SK-N-SH (cell line): ENCODE measurements around the gene ADIPOR2. TPM values are rescaled to one million over a fixed set of nuclear protein-coding genes. Genes with fewer than 3 reads are reported as not detected.

Experiments used
- CTCF ChIA-PET: fragments of 300-600, 350-600 bp; formaldehyde crosslinking; extraction: SDS; loops from one replicate; lab custom pipeline; 2021; lab: Yijun Ruan, JAX
- POLR2A ChIA-PET: fragments of 350-600 bp; sonication (Branson Sonifier 250); formaldehyde crosslinking; extraction: SDS; loops from one replicate; lab custom pipeline; 2020; ENCODE audit warnings: antibody characterized with exemption, inconsistent platforms; lab: Yijun Ruan, JAX
- DNase-seq: peaks from one replicate; pipeline ENCODE4 v3.0.0; 2012
- H2AFZ ChIP-seq: fragments of 200-600 bp; sonication (generic); 2 replicates; pipeline ENCODE4 v1.8.1; 2016; ENCODE audit warnings: antibody characterized with exemption, mild to moderate bottlenecking, low read depth
- H3F3A ChIP-seq: fragments of 200-600 bp; sonication (generic); replicated peaks from 2 replicates; pipeline ENCODE3; 2016; ENCODE audit warnings: antibody characterized with exemption, mild to moderate bottlenecking; ENCODE audit not compliant: insufficient read depth
- H3K27ac ChIP-seq, 2 experiments: fragments of 200-500 bp in 1 of 2; fragments of 200-600 bp in 1 of 2; sonication (Bioruptor generic) in 1 of 2; sonication (generic), shearing (Covaris generic) in 1 of 2; 2 replicates each; pipeline versions ENCODE4 v1.5.1 to v1.6.1; 2014 to 2016; ENCODE audit warnings: low read depth in 2 of 2, inconsistent platforms in 1 of 2, low read length in 1 of 2, mild to moderate bottlenecking in 1 of 2, mixed read lengths in 1 of 2
- H3K27me3 ChIP-seq: fragments of 200-600 bp; sonication (generic), shearing (Covaris generic); 2 replicates; pipeline ENCODE4 v1.6.1; 2016; ENCODE audit warnings: mixed run types; ENCODE audit not compliant: insufficient read depth
- H3K36me3 ChIP-seq, 2 experiments: fragments of 200-500 bp in 1 of 2; fragments of 200-600 bp in 1 of 2; sonication (Bioruptor generic) in 1 of 2; sonication (generic) in 1 of 2; replicated peaks in 1 of 2; 2 replicates each; pipeline versions ENCODE3 to v1.5.1; 2014 to 2016; ENCODE audit warnings: low read length in 1 of 2, mild to moderate bottlenecking in 1 of 2; ENCODE audit not compliant: insufficient read depth in 2 of 2, control insufficient read depth in 1 of 2
- H3K4me1 ChIP-seq, 2 experiments: fragments of 200-500 bp in 1 of 2; fragments of 200-600 bp in 1 of 2; sonication (Bioruptor generic) in 1 of 2; sonication (generic), shearing (Covaris generic) in 1 of 2; 2 replicates each; pipeline versions ENCODE4 v1.5.1 to v1.6.1; 2014 to 2016; ENCODE audit warnings: low read depth in 1 of 2, low read length in 1 of 2, mixed run types in 1 of 2; ENCODE audit not compliant: insufficient read depth in 2 of 2, control insufficient read depth in 1 of 2
- H3K4me2 ChIP-seq: fragments of 200-600 bp; sonication (generic), shearing (Covaris generic); 2 replicates; pipeline ENCODE4 v1.6.1; 2017; ENCODE audit warnings: mixed run types
- H3K4me3 ChIP-seq, 2 experiments: fragments of 200-500 bp in 1 of 2; fragments of 200-600 bp in 1 of 2; sonication (Bioruptor generic) in 1 of 2; sonication (generic), shearing (Covaris generic) in 1 of 2; 2 replicates each; pipeline versions ENCODE4 v1.5.1 to v1.8.1; 2014 to 2016; ENCODE audit warnings: low read depth in 2 of 2, inconsistent platforms in 1 of 2, low read length in 1 of 2, mild to moderate bottlenecking in 1 of 2, mixed read lengths in 1 of 2, moderate library complexity in 1 of 2
- H3K79me2 ChIP-seq: fragments of 200-600 bp; sonication (generic); 2 replicates; pipeline ENCODE4 v1.8.1; 2017; ENCODE audit warnings: mild to moderate bottlenecking; ENCODE audit not compliant: insufficient read depth
- H3K9ac ChIP-seq: fragments of 200-600 bp; sonication (generic); 2 replicates; pipeline ENCODE4 v1.6.1; 2017; ENCODE audit warnings: mixed run types
- H3K9me2 ChIP-seq: fragments of 200-600 bp; sonication (generic); 2 replicates; pipeline ENCODE4 v1.6.1; 2017; ENCODE audit warnings: mixed run types
- H3K9me3 ChIP-seq: fragments of 200-600 bp; sonication (generic); 2 replicates; pipeline ENCODE4 v1.6.1; 2017; ENCODE audit warnings: mixed run types, mild to moderate bottlenecking, moderate library complexity
- H4K20me1 ChIP-seq: fragments of 200-600 bp; sonication (generic); 2 replicates; pipeline ENCODE4 v1.6.1; 2017; ENCODE audit warnings: mild to moderate bottlenecking, mixed run types; ENCODE audit not compliant: insufficient read depth
- CHD2 ChIP-seq: fragments of 150-350 bp; IDR thresholded peaks from 2 replicates; pipeline ENCODE4 v1.6.1; 2018; ENCODE audit warnings: low read length; ENCODE audit not compliant: partially characterized antibody
- CTCF ChIP-seq: fragments of 200-600 bp; sonication (generic); IDR thresholded peaks from 2 replicates; pipeline ENCODE4 v1.6.1; 2017; ENCODE audit warnings: antibody characterized with exemption, mild to moderate bottlenecking, moderate library complexity
- ELF1 ChIP-seq: IDR thresholded peaks from 2 replicates; pipeline ENCODE4 v1.4.0; 2012
- FOXJ3 ChIP-seq: sonication (generic); formaldehyde crosslinking; IDR thresholded peaks from 2 replicates; pipeline ENCODE4 v1.5.1; 2020; ENCODE audit warnings: mild to moderate bottlenecking, missing genetic modification reagents
- GABPA ChIP-seq: IDR thresholded peaks from 2 replicates; pipeline ENCODE4 v1.4.0; 2012; ENCODE audit warnings: low read depth, mild to moderate bottlenecking
- GATA2 ChIP-seq: sonication (generic); formaldehyde crosslinking; IDR thresholded peaks from 2 replicates; pipeline ENCODE4 v1.5.0; 2020; ENCODE audit warnings: mild to moderate bottlenecking, missing genetic modification reagents
- JUND ChIP-seq: IDR thresholded peaks from 2 replicates; pipeline ENCODE4 v1.4.0; 2012
- MEF2A ChIP-seq: IDR thresholded peaks from 2 replicates; pipeline ENCODE4 v1.4.0; 2012; ENCODE audit warnings: low read depth, borderline replicate concordance
- MXI1 ChIP-seq: IDR thresholded peaks from 2 replicates; pipeline ENCODE4 v1.6.1; 2012; ENCODE audit warnings: mild to moderate bottlenecking, low read depth, low read length, improper control_type of control experiment
- NFIC ChIP-seq: IDR thresholded peaks from 2 replicates; pipeline ENCODE4 v1.4.0; 2012; ENCODE audit warnings: borderline replicate concordance
- PBX3 ChIP-seq: IDR thresholded peaks from 2 replicates; pipeline ENCODE4; 2012
- RCOR1 ChIP-seq: fragments of 150-350 bp; IDR thresholded peaks from 2 replicates; pipeline ENCODE4 v1.6.1; 2017; ENCODE audit warnings: antibody characterized with exemption, low read length
- REST ChIP-seq: IDR thresholded peaks from 2 replicates; pipeline ENCODE4 v1.6.1; 2012; ENCODE audit warnings: mild to moderate bottlenecking, low read depth, low read length, moderate library complexity
- SMC3 ChIP-seq: IDR thresholded peaks from 2 replicates; pipeline ENCODE4 v1.6.1; 2012; ENCODE audit warnings: low read depth, low read length, improper control_type of control experiment
- TCF12 ChIP-seq: IDR thresholded peaks from 2 replicates; pipeline ENCODE4 v1.4.0; 2012
- USF2 ChIP-seq: fragments of 150-350 bp; IDR thresholded peaks from 2 replicates; pipeline ENCODE4 v1.6.1; 2017; ENCODE audit warnings: antibody characterized with exemption, low read length, low read depth, borderline replicate concordance
- YY1 ChIP-seq: IDR thresholded peaks from 2 replicates; pipeline ENCODE4 v1.4.0; 2012; ENCODE audit warnings: low read depth, mild to moderate bottlenecking
- WGBS: methylation state at CpG from one replicate; pipeline ENCODE4 v1.1.6; 2017; ENCODE audit warnings: low lambda C conversion rate; 5-methylcytosine and 5-hydroxymethylcytosine counted together
- polyA plus RNA-seq, 3 experiments: library from polyadenylated mRNA; depleted of rRNA; stranded (reverse); fragments of >200 nt; gene quantifications; 2 replicates each; pipeline ENCODE4 v1.2.3, GENCODE V29; 2012

ADIPOR2 gene
- polyA plus RNA-seq, 1 of the 3 experiments (the other 2 are of a cell fraction) = 17.1 TPM

GRCh38 chr12:1814266-1814665 is 123.4 kb downstream of the ADIPOR2 start:
- Histone ChIP-seq H3K27me3 (peaks cover 14% of the 10 kb centered on the region; the same call in 1 of the 2 replicates), H3K9ac (no peak overlapping the region), H3K9me3 (no peaks in the 10 kb centered on the region), H3K4me1 (peaks cover 0 to 15% of the 10 kb centered on the region in 2 experiments; a peak in 1 of 4 replicates), H3K79me2 (no peaks in the 10 kb centered on the region), H3K36me3 (no peaks in the 10 kb centered on the region), H3K4me3 (no peak overlapping the region), H3F3A (no peaks in the 10 kb centered on the region), H4K20me1 (no peaks in the 10 kb centered on the region), H3K27ac (no peak overlapping the region), H3K4me2 (no peak overlapping the region), H3K9me2 (no peaks in the 10 kb centered on the region), H2AFZ (no peak overlapping the region)
- POLR2A ChIA-PET = interaction anchor here (1.3 kb wide), 1 partner anchor 23 kb away, joined by 3 read pairs; no protein-coding TSS in a partner anchor
- 77% methylated on average over 8 of the region's 8 CpGs for WGBS
- DNase-seq = no peak
- no peak for TF ChIP-seq NFIC
- TF ChIP-seq RCOR1 = no peak
- no peak for TF ChIP-seq PBX3
- TF ChIP-seq CHD2 = no peak
- no peak for TF ChIP-seq USF2
- TF ChIP-seq GATA2 = no peak
- CTCF ChIA-PET = interaction anchor here (1.1 to 1.7 kb wide), 4 partner anchors 19 to 179 kb away, joined by 3 to 7 read pairs (median 4); no protein-coding TSS in a partner anchor

- POLR2A ChIA-PET = interaction anchor here (1.3 kb wide), 1 partner anchor 24 kb away, joined by 3 read pairs; no protein-coding TSS in a partner anchor
- no peaks in the 10 kb centered on the region for H3K9me2 ChIP-seq
- H3K27me3 ChIP-seq = peaks cover 22% of the 10 kb centered on the region; the same call in 1 of the 2 replicates
- no peak overlapping the region for H3K9ac ChIP-seq
- H2AFZ ChIP-seq = no peak overlapping the region
- no peak overlapping the region for H3K4me3 ChIP-seq
- no peaks in the 10 kb centered on the region for H4K20me1 ChIP-seq
- H3K4me1 ChIP-seq = peaks cover 0 to 24% of the 10 kb centered on the region in 2 experiments; a peak in 1 of 4 replicates
- H3K27ac ChIP-seq = no peak overlapping the region
- no peaks in the 10 kb centered on the region for H3K9me3 ChIP-seq
- H3F3A ChIP-seq = no peaks in the 10 kb centered on the region
- H3K4me2 ChIP-seq = no peak overlapping the region
- no peak for DNase-seq
- no peaks in the 10 kb centered on the region for H3K36me3 ChIP-seq
- TF ChIP-seq SMC3 (no peak), FOXJ3 (CRISPR knock-in tag) (no peak), YY1 (no peak), GABPA (no peak), GATA2 (no peak), RCOR1 (no peak), CTCF (no peak), JUND (no peak), ELF1 (no peak), TCF12 (no peak), MXI1 (no peak), REST (no peak), CHD2 (no peak), MEF2A (no peak)
- no peaks in the 10 kb centered on the region for H3K79me2 ChIP-seq
- WGBS = 50% methylated on average over 3 of the region's 3 CpGs
- CTCF ChIA-PET = interaction anchor here (1.4 to 1.7 kb wide), 3 partner anchors 8 to 181 kb away, joined by 3 to 9 read pairs (median 6); no protein-coding TSS in a partner anchor
These were observed 124.2 kb downstream of the ADIPOR2 start for GRCh38 chr12:1815108-1815507.
